Bronchial epithelial cell (primary cell): Measurements from ENCODE around the gene INTS3. TPM values are rescaled to one million over a fixed set of nuclear protein-coding genes. Genes with fewer than 3 reads are reported as not detected.

Source experiments
- DNase-seq: peaks from one replicate; pipeline ENCODE4 v3.0.0-alpha.2; 2010; ENCODE audit warnings: low read depth
- FAIRE-seq: peaks from 2 replicates; lab custom pipeline; 2011; peaks lifted over from hg19 to GRCh38; lab: Jason Lieb, UNC
- H3K27me3 ChIP-seq: 2 replicates; pipeline ENCODE4 v1.5.1; 2011; ENCODE audit warnings: low read length; ENCODE audit not compliant: control insufficient read depth, insufficient read depth
- H3K36me3 ChIP-seq: 2 replicates; pipeline ENCODE4 v1.5.1; 2011; ENCODE audit warnings: low read length; ENCODE audit not compliant: control insufficient read depth, insufficient read depth
- H3K4me3 ChIP-seq: 2 replicates; pipeline ENCODE4 v1.5.1; 2011; ENCODE audit warnings: mild to moderate bottlenecking, low read depth, low read length, control low read depth
- total RNA-seq: library from RNA; depleted of rRNA; stranded (reverse); fragments of >200 nt; gene quantifications from 2 replicates; pipeline ENCODE4 v1.2.1, GENCODE V29; 2014
- TF ChIP-seq, protein P1 (sequence below): IDR thresholded peaks from 2 replicates; pipeline ENCODE4 v1.5.1; 2011; ENCODE audit warnings: mild to moderate bottlenecking, moderate library complexity, low read length, control low read depth, inconsistent platforms; ENCODE audit not compliant: insufficient read depth, severe bottlenecking

Gene INTS3
- total RNA-seq, 1 donor from 2014 or later = 12.6 TPM

DNA sequence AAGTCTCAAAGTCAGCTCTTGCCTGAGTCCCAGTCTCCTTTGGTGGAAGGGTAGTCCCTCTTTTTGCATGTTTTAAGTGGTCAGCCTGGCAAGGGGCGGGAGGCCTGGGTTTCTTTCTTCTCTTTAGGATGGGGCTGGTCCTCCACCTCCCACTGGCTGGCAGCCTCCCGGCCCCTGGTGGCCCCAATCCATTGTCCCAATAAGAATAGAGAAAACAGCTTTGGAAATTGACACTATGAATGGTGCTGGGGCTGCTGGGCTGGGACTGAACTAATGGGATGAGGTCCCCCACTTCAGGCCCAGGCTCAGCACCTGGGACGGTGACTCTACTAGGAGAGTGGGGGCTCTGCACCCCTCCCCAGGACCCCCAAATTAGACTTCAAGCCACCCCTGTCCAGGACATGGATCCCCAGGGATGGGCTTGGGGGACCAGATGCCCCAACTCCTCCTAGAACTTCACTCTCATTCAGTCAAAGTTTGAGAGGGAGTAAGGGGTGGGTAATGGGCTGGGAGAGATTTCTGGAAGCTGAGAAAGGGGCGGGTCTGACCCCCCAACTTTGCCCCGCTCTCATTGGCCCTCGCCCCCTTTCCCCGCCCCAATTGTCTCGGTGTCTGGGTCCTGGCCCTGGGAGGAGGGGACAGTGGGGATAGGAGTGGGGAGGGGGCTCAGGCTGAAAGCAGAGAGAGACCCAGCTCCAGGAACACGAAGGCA lies 65.6 kb downstream of the INTS3 start:
- TF ChIP-seq, protein P1, sequence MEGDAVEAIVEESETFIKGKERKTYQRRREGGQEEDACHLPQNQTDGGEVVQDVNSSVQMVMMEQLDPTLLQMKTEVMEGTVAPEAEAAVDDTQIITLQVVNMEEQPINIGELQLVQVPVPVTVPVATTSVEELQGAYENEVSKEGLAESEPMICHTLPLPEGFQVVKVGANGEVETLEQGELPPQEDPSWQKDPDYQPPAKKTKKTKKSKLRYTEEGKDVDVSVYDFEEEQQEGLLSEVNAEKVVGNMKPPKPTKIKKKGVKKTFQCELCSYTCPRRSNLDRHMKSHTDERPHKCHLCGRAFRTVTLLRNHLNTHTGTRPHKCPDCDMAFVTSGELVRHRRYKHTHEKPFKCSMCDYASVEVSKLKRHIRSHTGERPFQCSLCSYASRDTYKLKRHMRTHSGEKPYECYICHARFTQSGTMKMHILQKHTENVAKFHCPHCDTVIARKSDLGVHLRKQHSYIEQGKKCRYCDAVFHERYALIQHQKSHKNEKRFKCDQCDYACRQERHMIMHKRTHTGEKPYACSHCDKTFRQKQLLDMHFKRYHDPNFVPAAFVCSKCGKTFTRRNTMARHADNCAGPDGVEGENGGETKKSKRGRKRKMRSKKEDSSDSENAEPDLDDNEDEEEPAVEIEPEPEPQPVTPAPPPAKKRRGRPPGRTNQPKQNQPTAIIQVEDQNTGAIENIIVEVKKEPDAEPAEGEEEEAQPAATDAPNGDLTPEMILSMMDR = no peak
- no peaks in the 10 kb centered on the region for H3K27me3 ChIP-seq
- no peak for DNase-seq

DNA sequence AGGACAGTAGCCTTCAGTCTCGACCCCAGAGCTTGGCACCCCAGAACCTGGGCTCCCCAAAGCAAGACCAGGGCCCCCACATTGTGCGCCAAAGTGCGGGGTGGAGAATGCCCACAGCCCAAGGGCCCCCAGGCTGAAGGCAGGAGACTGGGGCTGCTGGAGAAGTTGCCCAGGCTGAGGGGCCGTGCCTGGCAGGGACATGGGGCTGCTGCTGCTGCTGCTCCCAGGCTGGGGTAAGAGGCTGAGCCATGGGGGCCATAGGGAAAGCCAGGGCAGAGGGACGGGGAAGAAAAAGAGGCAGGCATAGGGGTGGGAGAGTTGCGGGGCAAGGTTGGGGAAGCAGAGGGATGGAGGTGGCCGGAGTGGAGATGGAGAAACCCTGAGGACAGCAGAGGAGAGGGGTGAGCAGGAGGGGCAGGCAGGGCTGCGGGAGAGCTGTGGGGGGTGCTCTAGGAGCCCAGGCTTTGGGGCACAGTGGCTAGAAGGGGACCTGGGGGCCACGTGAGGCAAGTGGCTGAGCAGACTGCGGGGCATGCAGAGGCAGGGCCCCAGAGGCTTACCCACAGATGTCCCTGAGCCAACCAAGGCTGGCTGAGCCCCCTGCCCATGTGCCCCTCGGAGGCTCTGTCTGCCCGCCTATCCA lies 66.2 kb downstream of the INTS3 start:
- no peak for FAIRE-seq
- DNase-seq = no peak
- Histone ChIP-seq H3K36me3 (no peaks in the 10 kb centered on the region), H3K4me3 (no peak overlapping the region), H3K27me3 (no peaks in the 10 kb centered on the region)
- TF ChIP-seq, protein P1 = no peak

More for the DNA sequence above, 65.6 kb downstream of the INTS3 start:
- FAIRE-seq = no peak
- Histone ChIP-seq H3K36me3 (no peaks in the 10 kb centered on the region), H3K4me3 (no peak overlapping the region)

DNA sequence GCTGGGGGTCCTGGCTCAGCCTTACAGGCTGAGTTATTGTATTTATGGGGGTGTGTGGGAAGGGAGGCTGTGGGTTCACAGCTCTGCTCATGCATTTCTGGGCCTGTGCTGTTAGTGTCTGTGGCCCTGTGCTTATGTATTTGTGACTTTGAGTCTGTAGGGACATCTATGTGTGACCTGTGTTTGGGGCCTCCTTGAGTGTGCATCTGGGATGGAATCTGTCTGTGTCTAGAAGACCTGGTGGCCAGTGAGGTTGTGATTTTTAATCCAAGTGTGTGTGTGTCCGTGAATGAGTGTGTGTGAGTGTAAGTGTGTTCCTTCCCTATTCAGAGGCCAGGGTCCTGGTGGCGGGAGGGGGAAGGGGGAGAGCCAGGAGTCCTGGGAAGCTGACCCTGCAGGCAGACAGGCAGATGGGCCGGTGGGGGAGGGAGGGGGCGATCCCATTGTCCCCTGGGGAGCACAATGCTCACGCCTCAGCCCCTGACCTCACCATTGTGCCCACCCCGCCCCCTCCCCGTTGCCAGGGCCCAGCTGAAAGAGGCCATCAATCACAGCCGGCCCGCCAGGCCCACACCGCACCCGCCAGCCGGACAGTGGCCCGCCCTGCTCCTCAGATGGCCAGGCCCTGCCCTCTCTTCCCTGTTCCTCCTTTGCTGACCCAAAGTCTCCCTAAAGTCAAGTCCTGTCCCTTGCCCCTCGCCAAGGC lies 66.9 kb downstream of the INTS3 start:
- FAIRE-seq (no peak), DNase-seq (no peak)
- TF ChIP-seq, protein P1 = no peak

DNA sequence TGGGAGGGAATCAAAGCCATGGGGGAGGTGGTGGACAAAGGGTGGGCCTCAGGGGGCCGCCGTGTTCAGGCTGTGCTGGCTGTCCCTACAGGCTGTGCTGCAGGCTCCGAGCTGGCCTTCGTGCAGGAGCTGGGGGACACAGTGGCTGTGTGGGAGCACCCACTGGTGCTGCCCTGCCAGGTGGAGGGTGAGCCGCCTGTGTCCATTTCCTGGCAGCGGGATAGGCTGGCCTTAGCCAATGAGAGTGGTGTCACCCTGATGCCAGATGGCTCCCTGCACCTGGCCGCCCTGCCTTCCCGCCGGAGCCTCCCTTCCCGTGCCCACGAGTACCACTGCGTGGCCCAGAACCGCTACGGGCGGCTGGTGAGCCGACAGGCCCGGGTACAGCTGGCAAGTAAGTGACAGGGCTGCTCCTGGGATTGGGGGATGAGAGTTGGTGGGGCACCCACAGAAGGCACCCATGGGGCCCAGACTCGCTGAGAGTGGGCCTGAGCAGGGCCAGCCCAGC lies 67.5 kb downstream of the INTS3 start:
- FAIRE-seq = no peak
- TF ChIP-seq, protein P1 = no peak
- no peaks in the 10 kb centered on the region for H3K27me3 ChIP-seq
- H3K4me3 ChIP-seq = no peak overlapping the region
- DNase-seq = no peak
- H3K36me3 ChIP-seq = no peaks in the 10 kb centered on the region

More for the DNA sequence above, 66.9 kb downstream of the INTS3 start:
- Histone ChIP-seq H3K36me3 (no peaks in the 10 kb centered on the region), H3K27me3 (no peaks in the 10 kb centered on the region), H3K4me3 (no peak overlapping the region)

DNA sequence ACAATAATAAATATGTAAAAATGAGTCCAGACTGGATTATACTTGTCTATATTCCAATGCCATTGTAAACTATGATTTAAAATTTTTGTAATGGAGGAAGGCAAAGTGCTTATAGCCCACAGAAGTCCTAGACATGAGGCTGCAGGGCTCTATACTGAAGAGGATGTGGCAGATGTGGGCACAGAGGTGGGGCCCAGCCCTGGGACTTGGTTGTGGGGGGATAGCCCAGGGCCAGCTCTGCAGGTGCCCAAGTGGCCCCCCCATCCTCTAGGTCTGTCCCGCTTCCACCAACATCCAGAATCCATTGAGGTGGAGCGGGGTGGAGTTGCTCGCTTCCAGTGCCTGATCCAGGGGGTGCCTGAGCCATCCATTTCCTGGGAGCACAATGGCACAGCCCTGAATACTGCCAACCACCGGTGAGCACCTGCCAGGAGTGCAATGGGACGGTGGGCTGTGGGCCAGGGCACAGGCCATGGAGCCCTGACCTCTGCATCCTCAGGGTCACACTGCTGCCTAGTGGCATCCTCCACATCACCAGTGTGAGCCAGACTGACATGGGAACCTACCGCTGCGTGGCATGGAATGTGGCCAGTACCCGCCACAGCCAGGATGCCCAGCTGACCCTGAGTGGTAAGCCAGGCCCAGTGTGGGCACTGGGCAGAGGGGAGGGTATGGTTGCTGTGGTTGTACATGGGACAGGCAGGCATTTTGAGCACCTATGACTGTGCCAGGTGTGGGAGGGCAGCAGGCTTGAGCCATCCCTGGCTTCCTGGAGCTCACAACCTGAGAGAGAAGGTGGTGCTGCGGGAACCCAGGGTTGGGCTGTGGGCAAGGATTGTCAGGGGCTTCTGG lies 68.3 kb downstream of the INTS3 start:
- Histone ChIP-seq H3K4me3 (no peak overlapping the region), H3K36me3 (no peaks in the 10 kb centered on the region), H3K27me3 (no peaks in the 10 kb centered on the region)
- no peak for DNase-seq
- no peak for FAIRE-seq
- TF ChIP-seq, protein P1 = no peak
